Stimulated activated CD4-positive, alpha-beta T cell treated with anti-CD3 and anti-CD28 coated beads, TNF-alpha, amount 100 ng/mL, for 1 hour (primary cell): ENCODE measurements around the gene URB2.
A peak's percentile ranks its signal among the peaks of the same experiment; 100 is the strongest.

Experiments
- DNase-seq, 3 donors: peaks; one replicate each; pipeline ENCODE4 v3.0.0-alpha.2; 2020; ENCODE audit warnings: low read depth in 3 of 3, low spot score in 1 of 3

URB2 gene

GRCh38 chr1:229643996-229644745 is 18.1 kb downstream of the URB2 start:
- no peak for DNase-seq

- no peak for DNase-seq
These were observed 19.4 kb downstream of the URB2 start for GRCh38 chr1:229645324-229645993.

- no peak for DNase-seq
These were observed 22.4 kb downstream of the URB2 start for GRCh38 chr1:229648406-229648805.

GRCh38 chr1:229650045-229650444 is 24.0 kb downstream of the URB2 start:
- DNase-seq: no peak

- DNase-seq: no peak
These were observed 25.5 kb downstream of the URB2 start for GRCh38 chr1:229651546-229651945.

- DNase-seq: no peak
These were observed 27.4 kb downstream of the URB2 start for GRCh38 chr1:229653420-229653819.

GRCh38 chr1:229655781-229656180 is 29.7 kb downstream of the URB2 start:
- no peak for DNase-seq

- no peak for DNase-seq
These were observed 32.1 kb downstream of the URB2 start for GRCh38 chr1:229657993-229658755.

GRCh38 chr1:229661022-229661877 is 35.2 kb downstream of the URB2 start:
- peak; percentile 18 to 62 (median 40) for DNase-seq

- DNase-seq: no peak
These were observed 35.9 kb downstream of the URB2 start for GRCh38 chr1:229661897-229662296.

- DNase-seq: peak; percentile 47 to 76 (median 62)
These were observed 38.2 kb downstream of the URB2 start for GRCh38 chr1:229664133-229664689.

GRCh38 chr1:229665912-229666558 is 40.0 kb downstream of the URB2 start:
- no peak for DNase-seq

GRCh38 chr1:229666585-229666984 is 40.5 kb downstream of the URB2 start:
- DNase-seq: no peak

- no peak for DNase-seq
These were observed 43.3 kb downstream of the URB2 start for GRCh38 chr1:229669333-229669732.

- no peak for DNase-seq
These were observed 45.3 kb downstream of the URB2 start for GRCh38 chr1:229671310-229671709.

- no peak for DNase-seq
These were observed 46.2 kb downstream of the URB2 start for GRCh38 chr1:229672246-229672645.

GRCh38 chr1:229674042-229674441 is 48.0 kb downstream of the URB2 start:
- no peak for DNase-seq

GRCh38 chr1:229675396-229675795 is 49.3 kb downstream of the URB2 start:
- no peak for DNase-seq

- no peak for DNase-seq
These were observed 59.1 kb downstream of the URB2 start for GRCh38 chr1:229685149-229685548.

GRCh38 chr1:229689273-229689672 is 63.2 kb downstream of the URB2 start:
- no peak for DNase-seq
